Measurements from ENCODE around the gene S100A7.

S100A7 gene

DNA sequence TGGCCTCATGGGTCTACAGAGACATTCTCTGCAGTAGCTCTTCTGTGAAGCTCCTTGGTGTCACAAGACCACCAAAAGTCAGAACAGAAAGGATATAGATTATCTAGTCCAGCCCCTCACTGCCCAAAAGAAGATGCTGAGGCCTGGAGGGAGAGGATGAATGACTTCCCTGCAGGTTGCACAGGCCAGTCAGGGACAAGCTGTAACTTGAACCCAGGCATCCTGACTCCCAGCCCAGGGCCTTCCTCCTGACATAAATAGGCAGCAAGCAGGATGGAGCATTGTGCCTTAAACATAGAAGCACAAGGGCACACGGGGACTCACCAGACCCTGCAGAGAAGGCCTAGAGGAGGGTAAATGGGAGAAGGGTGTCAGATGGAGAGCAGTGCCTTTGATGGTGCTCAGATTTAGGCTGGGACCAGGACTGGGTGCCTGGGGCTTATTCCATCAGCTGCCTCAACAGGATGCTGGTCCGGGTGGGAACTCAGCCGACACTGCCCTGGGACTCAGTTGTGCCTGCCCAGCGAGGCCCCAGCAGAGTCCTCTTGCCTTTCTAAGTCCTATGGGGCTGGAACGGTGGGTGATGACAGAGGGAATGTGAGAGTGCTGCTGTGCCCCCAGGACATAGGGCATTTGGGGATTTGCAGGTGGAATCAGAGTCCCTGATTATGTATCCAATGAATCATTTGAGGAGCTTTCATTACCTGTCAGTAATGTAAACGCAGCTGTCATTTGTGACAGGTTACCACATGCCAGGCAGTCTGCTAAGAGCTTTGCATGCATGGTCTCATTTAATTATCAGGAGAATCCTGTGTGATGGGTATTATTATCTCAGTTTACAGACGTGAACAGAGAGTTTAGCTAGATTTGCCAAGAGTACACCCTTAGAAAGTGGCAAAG is 30.9 kb downstream of the S100A7 start:
- Histone ChIP-seq H3K9me3 (ENCODE audit: insufficient read depth, low read length) (no peaks in the 10 kb centered on the region), H3K27me3 (ENCODE audit: low read length) (no peaks in the 10 kb centered on the region), H3K9ac (ENCODE audit: low read length) (no peak overlapping the region), H2AFZ (ENCODE audit: low read depth, low read length, severe bottlenecking) (no peak overlapping the region), H3K9me2 (replicated peaks; ENCODE audit: insufficient read depth, low read length) (no peaks in the 10 kb centered on the region), H3K79me2 (ENCODE audit: insufficient read depth, low read length) (no peaks in the 10 kb centered on the region), H3K4me2 (ENCODE audit: low read depth, low read length, poor library complexity, severe bottlenecking) (no peak overlapping the region), H3F3A (ENCODE audit: insufficient read depth) (no peaks in the 10 kb centered on the region), H4K20me1 (ENCODE audit: low read depth, low read length) (no peaks in the 10 kb centered on the region), H3K36me3 (ENCODE audit: low read length) (no peaks in the 10 kb centered on the region), H3K4me3 (ENCODE audit: insufficient read depth, low read length, poor library complexity, severe bottlenecking) (no peak overlapping the region), H3K27ac (ENCODE audit: low read depth, low read length) (no peak overlapping the region)
- no peak for TF ChIP-seq EZH2phosphoT487 (conservative IDR thresholded peaks at IDR 0.05; ENCODE audit: low read length)
- TF ChIP-seq, protein P1, sequence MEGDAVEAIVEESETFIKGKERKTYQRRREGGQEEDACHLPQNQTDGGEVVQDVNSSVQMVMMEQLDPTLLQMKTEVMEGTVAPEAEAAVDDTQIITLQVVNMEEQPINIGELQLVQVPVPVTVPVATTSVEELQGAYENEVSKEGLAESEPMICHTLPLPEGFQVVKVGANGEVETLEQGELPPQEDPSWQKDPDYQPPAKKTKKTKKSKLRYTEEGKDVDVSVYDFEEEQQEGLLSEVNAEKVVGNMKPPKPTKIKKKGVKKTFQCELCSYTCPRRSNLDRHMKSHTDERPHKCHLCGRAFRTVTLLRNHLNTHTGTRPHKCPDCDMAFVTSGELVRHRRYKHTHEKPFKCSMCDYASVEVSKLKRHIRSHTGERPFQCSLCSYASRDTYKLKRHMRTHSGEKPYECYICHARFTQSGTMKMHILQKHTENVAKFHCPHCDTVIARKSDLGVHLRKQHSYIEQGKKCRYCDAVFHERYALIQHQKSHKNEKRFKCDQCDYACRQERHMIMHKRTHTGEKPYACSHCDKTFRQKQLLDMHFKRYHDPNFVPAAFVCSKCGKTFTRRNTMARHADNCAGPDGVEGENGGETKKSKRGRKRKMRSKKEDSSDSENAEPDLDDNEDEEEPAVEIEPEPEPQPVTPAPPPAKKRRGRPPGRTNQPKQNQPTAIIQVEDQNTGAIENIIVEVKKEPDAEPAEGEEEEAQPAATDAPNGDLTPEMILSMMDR (IDR thresholded peaks at IDR 0.05; ENCODE audit: insufficient read depth, low read length, poor library complexity, severe bottlenecking): no peak

DNA sequence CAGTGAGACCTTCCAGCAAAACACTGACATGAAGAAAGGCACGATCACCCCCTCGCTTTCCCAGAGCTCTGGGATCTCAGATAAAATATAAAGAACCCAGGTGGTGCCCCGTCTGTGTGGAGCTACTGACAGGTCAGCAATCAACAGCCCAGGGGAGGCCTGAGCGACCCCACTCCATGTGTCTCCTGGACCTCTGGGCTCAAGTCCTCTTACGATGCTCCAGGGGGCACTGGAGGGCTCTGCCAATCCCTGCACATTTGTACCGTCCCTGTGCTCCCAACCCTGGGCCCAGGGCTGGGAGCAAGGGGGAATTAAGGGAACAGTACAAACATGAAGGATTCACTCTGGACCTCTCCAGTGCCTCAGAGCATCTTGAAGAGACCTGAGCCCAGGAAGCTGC is 31.7 kb downstream of the S100A7 start:
- Histone ChIP-seq H4K20me1 (ENCODE audit: low read depth, low read length) (no peaks in the 10 kb centered on the region), H3K9me3 (ENCODE audit: insufficient read depth, low read length) (no peaks in the 10 kb centered on the region), H3K27me3 (ENCODE audit: low read length) (no peaks in the 10 kb centered on the region), H3K4me3 (ENCODE audit: insufficient read depth, low read length, poor library complexity, severe bottlenecking) (no peak overlapping the region), H3K4me2 (ENCODE audit: low read depth, low read length, poor library complexity, severe bottlenecking) (no peak overlapping the region), H3K9ac (ENCODE audit: low read length) (no peak overlapping the region), H3K79me2 (ENCODE audit: insufficient read depth, low read length) (no peaks in the 10 kb centered on the region), H2AFZ (ENCODE audit: low read depth, low read length, severe bottlenecking) (no peak overlapping the region), H3K36me3 (ENCODE audit: low read length) (no peaks in the 10 kb centered on the region), H3F3A (ENCODE audit: insufficient read depth) (no peaks in the 10 kb centered on the region), H3K9me2 (replicated peaks; ENCODE audit: insufficient read depth, low read length) (no peaks in the 10 kb centered on the region), H3K27ac (ENCODE audit: low read depth, low read length) (no peak overlapping the region)
- no peak for TF ChIP-seq EZH2phosphoT487 (conservative IDR thresholded peaks at IDR 0.05; ENCODE audit: low read length)
- TF ChIP-seq, protein P1 (IDR thresholded peaks at IDR 0.05; ENCODE audit: insufficient read depth, low read length, poor library complexity, severe bottlenecking): no peak

DNA sequence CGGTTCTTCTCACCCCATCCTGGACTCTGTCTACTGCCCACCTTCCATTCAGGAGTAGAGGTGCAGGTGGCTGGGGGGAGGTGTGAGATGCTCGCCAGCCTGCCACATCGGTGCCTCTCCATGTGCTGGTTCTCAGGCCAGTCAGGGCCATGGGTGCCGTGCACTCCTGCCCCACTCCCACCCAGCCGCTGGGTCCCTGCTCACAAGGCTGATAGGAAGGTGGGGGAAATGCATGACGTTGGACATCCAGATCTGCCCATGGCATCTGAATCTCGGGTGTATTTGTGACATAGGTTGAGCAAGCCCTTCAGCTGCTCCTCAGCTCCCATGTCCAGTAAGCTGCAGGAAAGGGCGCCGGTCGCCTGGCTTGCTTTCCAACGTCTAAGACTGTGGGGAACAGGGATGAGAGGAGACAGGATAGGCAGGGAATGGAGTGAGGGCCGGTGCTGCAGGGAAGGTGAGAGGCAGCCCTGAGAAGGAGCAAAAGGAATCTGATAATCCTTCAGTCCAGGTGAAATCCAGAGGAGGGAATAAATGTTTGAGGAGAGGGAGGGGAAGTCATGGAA is 32.3 kb downstream of the S100A7 start:
- no peak for TF ChIP-seq EZH2phosphoT487 (conservative IDR thresholded peaks at IDR 0.05; ENCODE audit: low read length)
- TF ChIP-seq, protein P1 (IDR thresholded peaks at IDR 0.05; ENCODE audit: insufficient read depth, low read length, poor library complexity, severe bottlenecking): no peak
- Histone ChIP-seq H2AFZ (ENCODE audit: low read depth, low read length, severe bottlenecking) (no peak overlapping the region), H3K9ac (ENCODE audit: low read length) (no peak overlapping the region), H3K4me3 (ENCODE audit: insufficient read depth, low read length, poor library complexity, severe bottlenecking) (no peak overlapping the region), H3K79me2 (ENCODE audit: insufficient read depth, low read length) (no peaks in the 10 kb centered on the region), H3K9me3 (ENCODE audit: insufficient read depth, low read length) (no peaks in the 10 kb centered on the region), H4K20me1 (ENCODE audit: low read depth, low read length) (no peaks in the 10 kb centered on the region), H3K4me2 (ENCODE audit: low read depth, low read length, poor library complexity, severe bottlenecking) (no peak overlapping the region), H3K9me2 (replicated peaks; ENCODE audit: insufficient read depth, low read length) (no peaks in the 10 kb centered on the region), H3K27me3 (ENCODE audit: low read length) (no peaks in the 10 kb centered on the region), H3F3A (ENCODE audit: insufficient read depth) (no peaks in the 10 kb centered on the region), H3K36me3 (ENCODE audit: low read length) (no peaks in the 10 kb centered on the region), H3K27ac (ENCODE audit: low read depth, low read length) (no peak overlapping the region)

All from SU-DHL-6 (cell line).